ENCODE measurements around the gene ANKRD35.
"Not testable (repeated sequence)": the region's sequence is repeated elsewhere in the genome, so short reads cannot be mapped to it uniquely, and the experiment has no call there.

ANKRD35 gene, protein sequence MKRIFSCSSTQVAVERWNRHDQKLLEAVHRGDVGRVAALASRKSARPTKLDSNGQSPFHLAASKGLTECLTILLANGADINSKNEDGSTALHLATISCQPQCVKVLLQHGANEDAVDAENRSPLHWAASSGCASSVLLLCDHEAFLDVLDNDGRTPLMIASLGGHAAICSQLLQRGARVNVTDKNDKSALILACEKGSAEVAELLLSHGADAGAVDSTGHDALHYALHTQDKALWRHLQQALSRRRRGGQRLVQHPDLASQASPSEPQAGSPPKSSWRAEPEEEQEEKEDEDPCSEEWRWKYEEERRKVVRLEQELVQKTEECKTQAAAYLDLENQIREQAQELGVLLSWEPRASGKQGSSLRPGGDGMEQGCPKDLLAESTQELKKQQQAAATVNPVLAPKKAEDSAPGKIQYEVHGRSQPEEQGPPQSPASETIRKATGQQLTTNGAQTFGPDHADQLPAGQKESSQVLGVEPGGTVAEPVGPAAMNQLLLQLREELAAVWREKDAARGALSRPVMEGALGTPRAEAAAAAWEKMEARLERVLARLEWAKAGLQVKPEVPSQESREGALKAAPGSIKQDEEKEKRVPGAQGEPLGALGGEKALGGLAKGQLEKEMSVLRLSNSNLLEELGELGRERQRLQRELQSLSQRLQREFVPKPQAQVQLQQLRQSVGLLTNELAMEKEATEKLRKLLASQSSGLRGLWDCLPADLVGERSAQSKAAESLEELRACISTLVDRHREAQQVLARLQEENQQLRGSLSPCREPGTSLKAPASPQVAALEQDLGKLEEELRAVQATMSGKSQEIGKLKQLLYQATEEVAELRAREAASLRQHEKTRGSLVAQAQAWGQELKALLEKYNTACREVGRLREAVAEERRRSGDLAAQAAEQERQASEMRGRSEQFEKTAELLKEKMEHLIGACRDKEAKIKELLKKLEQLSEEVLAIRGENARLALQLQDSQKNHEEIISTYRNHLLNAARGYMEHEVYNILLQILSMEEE

DNA sequence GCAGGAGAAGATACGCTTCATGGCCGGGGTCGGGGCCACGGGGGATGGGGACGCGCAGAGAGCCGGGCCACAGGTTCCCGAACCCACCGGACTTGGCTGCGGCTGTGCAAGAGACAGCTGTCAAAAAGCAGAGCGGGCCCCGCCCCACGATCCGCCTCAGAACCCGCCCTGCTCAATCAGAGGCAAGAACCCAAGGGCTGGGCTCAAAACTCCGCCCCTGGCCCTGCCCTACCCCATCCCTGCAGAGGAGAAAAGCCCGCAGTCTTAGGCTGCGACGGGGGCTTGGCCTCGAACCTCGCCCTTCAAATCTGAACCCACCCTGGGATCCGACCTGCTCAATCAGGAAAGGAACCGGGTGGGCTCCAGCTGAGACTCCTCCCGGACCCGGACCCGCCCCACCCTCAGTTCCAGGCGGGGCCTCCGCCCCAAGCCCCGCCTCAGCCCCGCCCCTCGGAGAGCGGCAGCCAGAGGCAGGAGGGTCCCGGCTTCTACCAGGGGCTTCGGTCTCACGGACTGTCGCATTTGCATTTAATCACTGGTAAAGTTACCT is at the start of gene ANKRD35:
Gene ANKRD35 (minus strand): TSS at position 129 of the 550 bp plus-strand sequence. CDS start 108 bp downstream, at position 21.
- H3K9me3 ChIP-seq = no peaks in the 10 kb centered on the region
- H3K9ac ChIP-seq = no peak within 1 kb of the TSS
- H3K27ac ChIP-seq = no peak within 1 kb of the TSS
- peak within 1 kb of the TSS; percentile 88 for H3K4me2 ChIP-seq
- peak within 1 kb of the TSS; percentile 67 for H3K4me3 ChIP-seq
- peaks cover 9% of the 10 kb centered on the region for H3K27me3 ChIP-seq
- H3K36me3 ChIP-seq = no peaks in the 10 kb centered on the region
- TF ChIP-seq Cebpa-rat (IDR thresholded peaks at IDR 0.05) = no peak
- no peaks in the 10 kb centered on the region for H4K20me1 ChIP-seq
- peaks cover 8% of the 10 kb centered on the region; the same call in 1 of the 2 replicates for H3K4me1 ChIP-seq

DNA sequence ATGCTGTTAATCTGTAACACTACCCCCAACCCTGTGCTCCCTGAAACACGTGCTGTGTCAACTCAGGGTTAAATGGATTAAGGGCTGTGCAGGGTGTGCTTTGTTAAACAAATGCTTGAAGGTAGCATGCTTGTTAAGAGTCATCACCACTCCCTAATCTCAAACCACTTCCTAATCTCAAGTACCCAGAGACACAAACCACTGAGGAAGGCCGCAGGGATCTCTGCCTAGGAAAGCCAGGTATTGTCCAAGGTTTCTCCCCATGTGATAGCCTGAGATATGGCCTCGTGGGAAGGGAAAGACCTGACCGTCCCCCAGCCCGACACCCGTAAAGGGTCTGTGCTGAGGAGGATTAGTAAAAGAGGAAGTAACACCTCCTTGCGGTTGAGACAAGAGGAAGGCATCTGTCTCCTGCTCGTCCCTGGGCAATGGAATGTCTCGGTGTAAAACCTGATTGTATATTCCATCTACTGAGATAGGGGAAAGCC is 46.9 kb upstream of the ANKRD35 start:
- not testable (repeated sequence) for H3K9ac ChIP-seq
- peak overlapping the region; percentile 45 for H3K4me2 ChIP-seq

GRCh38 chr1:145927916-145928643 is 42.4 kb upstream of the ANKRD35 start:
- Histone ChIP-seq H3K4me2 (peak overlapping the region; percentile 94), H3K4me3 (peak overlapping the region; percentile 76), H3K4me1 (peaks cover 30% of the 10 kb centered on the region), H3K9me3 (no peaks in the 10 kb centered on the region), H3K27me3 (no peaks in the 10 kb centered on the region), H3K9ac (peak overlapping the region; percentile 95), H3K27ac (peak overlapping the region; percentile 96), H3K36me3 (peaks cover 19% of the 10 kb centered on the region), H4K20me1 (peaks cover 10% of the 10 kb centered on the region; the same call in 1 of the 2 replicates)
- no peak for TF ChIP-seq Cebpa-rat (IDR thresholded peaks at IDR 0.05)

More for the DNA sequence above, 46.9 kb upstream of the ANKRD35 start:
- not testable (repeated sequence) for H4K20me1 ChIP-seq, H3K27me3 ChIP-seq, H3K4me3 ChIP-seq, H3K9me3 ChIP-seq
- H3K4me1 ChIP-seq = peaks cover 27% of the 10 kb centered on the region
- H3K36me3 ChIP-seq = peaks cover 43% of the 10 kb centered on the region
- peak overlapping the region; percentile 35; the same call in 1 of the 2 replicates for H3K27ac ChIP-seq

DNA sequence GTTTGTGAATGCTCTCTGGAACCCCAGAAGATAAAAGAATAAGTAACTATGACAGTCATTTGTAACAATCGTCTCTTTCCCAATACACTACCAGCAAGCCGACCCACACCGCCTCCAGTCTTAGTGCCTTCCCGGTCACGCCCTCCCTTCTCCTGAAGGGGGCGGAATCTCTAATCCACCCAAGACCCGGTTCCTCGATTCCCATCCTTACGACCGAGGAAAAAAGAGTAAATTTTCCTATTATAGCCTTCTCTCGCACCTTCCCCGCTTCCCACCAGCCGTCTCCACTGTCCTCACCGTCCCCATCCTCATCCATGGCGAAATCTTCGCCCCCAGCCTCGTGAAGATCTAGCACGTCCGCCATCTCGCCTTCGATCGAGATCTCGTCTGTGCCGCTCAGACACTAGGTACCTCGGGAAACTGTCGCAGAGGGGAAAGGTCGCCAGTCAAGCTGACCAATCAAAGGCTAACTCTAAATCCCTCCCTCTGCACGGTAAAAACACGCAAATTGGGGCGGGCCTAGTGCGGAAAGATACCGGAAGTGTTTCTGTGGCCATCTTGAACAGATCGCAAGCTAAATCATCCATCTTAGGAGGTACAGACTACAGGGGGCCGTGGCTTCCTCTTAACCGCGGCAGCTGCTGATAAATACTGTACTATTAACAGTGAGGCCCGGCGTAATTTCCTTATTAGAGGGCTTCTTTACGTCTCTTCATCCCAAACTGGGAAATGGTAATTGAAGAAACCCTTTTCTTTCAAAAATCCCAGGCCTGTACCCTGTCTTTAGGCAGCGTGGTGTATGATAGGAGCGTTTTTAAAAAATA is 41.6 kb upstream of the ANKRD35 start, which contains the start of gene RBM8A:
Gene RBM8A (minus strand): TSS at position 422 of the 824 bp plus-strand sequence. CDS start 58 bp downstream, at position 364.
- Histone ChIP-seq H4K20me1 (peaks cover 10% of the 10 kb centered on the region; the same call in 1 of the 2 replicates), H3K36me3 (peaks cover 27% of the 10 kb centered on the region), H3K27ac (peak within 1 kb of the TSS; percentile 96)

GRCh38 chr1:145926686-145927062 is 41.0 kb upstream of the ANKRD35 start:
- H3K36me3 ChIP-seq = peaks cover 29% of the 10 kb centered on the region
- no peaks in the 10 kb centered on the region for H3K9me3 ChIP-seq
- peaks cover 10% of the 10 kb centered on the region; the same call in 1 of the 2 replicates for H4K20me1 ChIP-seq
- no peak for TF ChIP-seq Cebpa-rat (IDR thresholded peaks at IDR 0.05)
- H3K4me3 ChIP-seq = peak overlapping the region; percentile 76
- H3K27me3 ChIP-seq = no peaks in the 10 kb centered on the region
- H3K4me1 ChIP-seq = peaks cover 21% of the 10 kb centered on the region
- peak overlapping the region; percentile 95 for H3K9ac ChIP-seq
- H3K27ac ChIP-seq = peak overlapping the region; percentile 96
- H3K4me2 ChIP-seq = peak overlapping the region; percentile 93

More for the DNA sequence above, 41.6 kb upstream of the ANKRD35 start, which contains the start of gene RBM8A:
- Histone ChIP-seq H3K4me3 (peak within 1 kb of the TSS; percentile 76), H3K4me2 (peak within 1 kb of the TSS; percentile 94), H3K9ac (peak within 1 kb of the TSS; percentile 95), H3K27me3 (no peaks in the 10 kb centered on the region), H3K9me3 (no peaks in the 10 kb centered on the region), H3K4me1 (peaks cover 22% of the 10 kb centered on the region)
- no peak for TF ChIP-seq Cebpa-rat (IDR thresholded peaks at IDR 0.05)

DNA sequence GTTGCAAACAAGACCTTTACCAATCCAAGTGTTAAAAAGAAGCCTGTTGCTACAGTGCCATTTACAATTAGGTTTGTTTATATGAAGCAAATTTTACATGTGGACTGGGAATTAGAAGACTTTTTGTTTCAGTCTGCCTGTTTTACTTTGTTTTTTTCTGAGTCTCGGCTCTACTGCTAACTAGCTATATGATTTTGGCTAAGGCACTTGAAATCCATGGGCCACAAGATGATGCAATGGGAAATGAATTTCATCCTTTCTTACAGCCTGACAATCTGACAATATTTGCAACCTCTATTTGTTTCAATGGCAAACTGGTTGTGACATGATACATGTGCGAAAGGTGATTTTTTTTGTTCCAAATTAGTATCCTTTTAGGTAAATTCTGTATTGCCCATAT is 36.6 kb upstream of the ANKRD35 start:
- Histone ChIP-seq H3K27me3 (no peaks in the 10 kb centered on the region), H3K4me3 (no peak overlapping the region), H3K4me2 (no peak overlapping the region), H3K4me1 (peaks cover 28% of the 10 kb centered on the region), H4K20me1 (peaks cover 10% of the 10 kb centered on the region; the same call in 1 of the 2 replicates), H3K27ac (no peak overlapping the region), H3K36me3 (peaks cover 32% of the 10 kb centered on the region), H3K9ac (no peak overlapping the region), H3K9me3 (no peaks in the 10 kb centered on the region)
- no peak for TF ChIP-seq Cebpa-rat (IDR thresholded peaks at IDR 0.05)

- not testable (repeated sequence) for H3K27ac ChIP-seq, H3K9me3 ChIP-seq, H3K9ac ChIP-seq, H4K20me1 ChIP-seq, H3K4me3 ChIP-seq, H3K27me3 ChIP-seq
- H3K36me3 ChIP-seq = peaks cover 39% of the 10 kb centered on the region
- peak overlapping the region; percentile 100; the same call in 1 of the 2 replicates for H3K4me2 ChIP-seq
- H3K4me1 ChIP-seq = peaks cover 26% of the 10 kb centered on the region
Observed at GRCh38 chr1:145920297-145920696, 34.6 kb upstream of the ANKRD35 start.

Data from BLaER1 (cell line).